Fibroblast of gingiva (primary cell): Measurements from ENCODE around the gene TBKBP1.

Source experiments
- DNase-seq: peaks from one replicate; pipeline ENCODE4 v3.0.0-alpha.2; 2011; ENCODE audit warnings: low read depth

TBKBP1 gene

GRCh38 chr17:47693731-47694580, at the start of gene TBKBP1:
Gene TBKBP1, plus strand, starts transcription at chr17:47694161. Its CDS starts 1,952 bp downstream, at chr17:47696113.
- DNase-seq: no peak

GRCh38 chr17:47644324-47644723, 49.6 kb upstream of the TBKBP1 start:
- DNase-seq: no peak

GRCh38 chr17:47649153-47649971, 44.6 kb upstream of the TBKBP1 start, which contains the start of gene KPNB1:
Gene KPNB1, plus strand, starts transcription at chr17:47649919. Its CDS starts 326 bp downstream, at chr17:47650245.
- peak; percentile 100 for DNase-seq

GRCh38 chr17:47649972-47650524, 43.9 kb upstream of the TBKBP1 start:
- DNase-seq: no peak

- peak; percentile 98 for DNase-seq
Measured at GRCh38 chr17:47650525-47651522, 43.1 kb upstream of the TBKBP1 start.

- no peak for DNase-seq
Measured at GRCh38 chr17:47651704-47652103, 42.3 kb upstream of the TBKBP1 start.

- DNase-seq: no peak
Measured at GRCh38 chr17:47652570-47652969, 41.4 kb upstream of the TBKBP1 start.

- DNase-seq: no peak
Measured at GRCh38 chr17:47653442-47653841, 40.5 kb upstream of the TBKBP1 start.

GRCh38 chr17:47654991-47655390, 39.0 kb upstream of the TBKBP1 start:
- DNase-seq: no peak

- DNase-seq: no peak
Measured at GRCh38 chr17:47660064-47660492, 33.9 kb upstream of the TBKBP1 start.

- DNase-seq: peak; percentile 62
Measured at GRCh38 chr17:47663912-47664623, 29.9 kb upstream of the TBKBP1 start.

GRCh38 chr17:47664624-47664941, 29.4 kb upstream of the TBKBP1 start:
- no peak for DNase-seq

GRCh38 chr17:47665655-47666054, 28.3 kb upstream of the TBKBP1 start:
- DNase-seq: peak; percentile 90

GRCh38 chr17:47669081-47669480, 24.9 kb upstream of the TBKBP1 start:
- DNase-seq: peak; percentile 26

- no peak for DNase-seq
Measured at GRCh38 chr17:47670064-47670463, 23.9 kb upstream of the TBKBP1 start.

- no peak for DNase-seq
Measured at GRCh38 chr17:47674499-47674898, 19.5 kb upstream of the TBKBP1 start.

GRCh38 chr17:47675380-47676198, 18.4 kb upstream of the TBKBP1 start:
- DNase-seq: no peak

- DNase-seq: no peak
Measured at GRCh38 chr17:47676199-47676472, 17.8 kb upstream of the TBKBP1 start.

GRCh38 chr17:47676510-47677165, 17.3 kb upstream of the TBKBP1 start:
- no peak for DNase-seq

- no peak for DNase-seq
Measured at GRCh38 chr17:47678196-47678595, 15.8 kb upstream of the TBKBP1 start.
